Measurements from ENCODE around the gene EXOC4.

The EXOC4 gene

DNA sequence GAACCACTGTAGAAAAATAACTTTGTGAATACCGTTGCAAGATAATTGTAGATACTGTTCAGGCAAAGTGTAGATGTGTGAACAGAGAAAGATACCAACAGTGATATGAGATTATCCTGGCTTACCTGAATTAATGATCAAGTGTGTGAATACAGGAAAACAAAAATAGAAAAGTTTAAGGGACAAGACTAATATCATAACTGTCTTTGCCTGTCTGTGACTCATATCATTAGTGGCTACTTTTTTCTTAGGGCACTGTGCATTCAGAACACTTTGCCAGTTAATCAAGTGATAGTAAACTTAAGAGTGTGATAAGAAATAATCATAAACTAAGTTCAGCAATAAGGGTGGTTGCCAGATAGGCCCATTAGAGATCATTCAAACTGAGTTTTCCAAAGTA, 551.2 kb downstream of the EXOC4 start:
- H3K27me3 ChIP-seq (ENCODE audit: control insufficient read depth, insufficient read depth, low read length, poor library complexity, severe bottlenecking) = no peaks in the 10 kb centered on the region
- no peak overlapping the region for H3K4me3 ChIP-seq (ENCODE audit: insufficient read depth, low read depth, low read length)
- H3K9me3 ChIP-seq (ENCODE audit: control insufficient read depth, low read length) = no peaks in the 10 kb centered on the region
- 93 to 98% methylated on average over 1 of the region's 1 CpG for WGBS, 2 experiments
- no peaks in the 10 kb centered on the region for H3K36me3 ChIP-seq (ENCODE audit: control insufficient read depth, insufficient read depth, low read length)
- H3K27ac ChIP-seq (ENCODE audit: insufficient read depth, low read depth, low read length, poor library complexity, severe bottlenecking) = no peak overlapping the region
- no peaks in the 10 kb centered on the region for H3K4me1 ChIP-seq (ENCODE audit: control insufficient read depth, insufficient read depth, low read length)

- H3K9me3 ChIP-seq (ENCODE audit: control insufficient read depth, low read length) = no peaks in the 10 kb centered on the region
- WGBS, 2 experiments = 91 to 92% methylated on average over 2 of the region's 2 CpGs
- H3K36me3 ChIP-seq (ENCODE audit: control insufficient read depth, insufficient read depth, low read length) = no peaks in the 10 kb centered on the region
- no peak overlapping the region for H3K4me3 ChIP-seq (ENCODE audit: insufficient read depth, low read depth, low read length)
- H3K4me1 ChIP-seq (ENCODE audit: control insufficient read depth, insufficient read depth, low read length) = no peaks in the 10 kb centered on the region
- H3K27me3 ChIP-seq (ENCODE audit: control insufficient read depth, insufficient read depth, low read length, poor library complexity, severe bottlenecking) = no peaks in the 10 kb centered on the region
- H3K27ac ChIP-seq (ENCODE audit: insufficient read depth, low read depth, low read length, poor library complexity, severe bottlenecking) = no peak overlapping the region
Measured at GRCh38 chr7:133805426-133805825, 552.5 kb downstream of the EXOC4 start.

- Histone ChIP-seq H3K27me3 (ENCODE audit: control insufficient read depth, insufficient read depth, low read length, poor library complexity, severe bottlenecking) (no peaks in the 10 kb centered on the region), H3K9me3 (ENCODE audit: control insufficient read depth, low read length) (no peaks in the 10 kb centered on the region), H3K4me3 (ENCODE audit: insufficient read depth, low read depth, low read length) (no peak overlapping the region), H3K27ac (ENCODE audit: insufficient read depth, low read depth, low read length, poor library complexity, severe bottlenecking) (no peak overlapping the region), H3K4me1 (ENCODE audit: control insufficient read depth, insufficient read depth, low read length) (no peaks in the 10 kb centered on the region), H3K36me3 (ENCODE audit: control insufficient read depth, insufficient read depth, low read length) (no peaks in the 10 kb centered on the region)
- WGBS, 2 experiments = 95% methylated on average over 4 to 7 of the region's 7 CpGs
Measured at GRCh38 chr7:133807624-133808492, 555.0 kb downstream of the EXOC4 start.

DNA sequence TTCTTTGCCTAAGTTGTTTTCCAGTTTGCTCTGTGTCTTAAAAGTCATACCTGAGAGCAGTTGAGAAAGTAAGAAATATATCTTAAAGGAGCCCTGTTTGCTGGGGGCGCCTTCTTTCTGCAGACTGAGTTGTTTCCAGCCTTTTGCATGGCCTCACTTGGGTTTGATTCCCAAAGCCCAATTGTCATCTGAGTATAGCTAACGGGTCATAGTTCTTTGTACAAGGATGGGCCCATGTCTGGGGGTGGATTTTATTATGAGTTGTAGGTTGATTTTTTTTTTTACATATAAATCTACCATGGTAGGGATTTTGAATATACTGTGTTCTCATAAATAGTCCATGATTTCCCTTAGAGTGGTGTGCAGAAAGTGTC, 555.6 kb downstream of the EXOC4 start:
- no peak overlapping the region for H3K27ac ChIP-seq (ENCODE audit: insufficient read depth, low read depth, low read length, poor library complexity, severe bottlenecking)
- H3K36me3 ChIP-seq (ENCODE audit: control insufficient read depth, insufficient read depth, low read length) = no peaks in the 10 kb centered on the region
- H3K9me3 ChIP-seq (ENCODE audit: control insufficient read depth, low read length) = no peaks in the 10 kb centered on the region
- 93 to 96% methylated on average over 1 to 2 of the region's 2 CpGs for WGBS, 2 experiments
- H3K4me3 ChIP-seq (ENCODE audit: insufficient read depth, low read depth, low read length) = no peak overlapping the region
- no peaks in the 10 kb centered on the region for H3K4me1 ChIP-seq (ENCODE audit: control insufficient read depth, insufficient read depth, low read length)
- H3K27me3 ChIP-seq (ENCODE audit: control insufficient read depth, insufficient read depth, low read length, poor library complexity, severe bottlenecking) = no peaks in the 10 kb centered on the region

DNA sequence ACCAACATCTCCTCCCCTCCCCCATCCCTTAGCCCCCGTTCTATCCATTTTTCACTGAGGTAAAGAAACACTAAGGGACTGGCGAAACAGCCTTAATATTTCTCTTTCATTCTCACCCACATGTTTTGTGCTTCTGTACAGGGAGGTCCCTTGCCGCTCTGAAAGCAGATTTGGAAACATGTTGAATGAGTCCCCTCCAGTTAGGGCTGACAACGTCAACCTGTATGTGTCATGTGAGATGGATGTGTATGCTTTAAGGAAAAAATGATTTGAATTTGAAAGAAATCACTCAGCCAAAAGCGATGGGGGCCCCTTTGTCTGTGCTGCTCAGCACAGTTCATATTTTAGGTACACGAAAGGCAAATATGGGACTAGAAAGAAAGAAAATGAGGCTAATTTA, 560.0 kb downstream of the EXOC4 start:
- Histone ChIP-seq H3K36me3 (ENCODE audit: control insufficient read depth, insufficient read depth, low read length) (no peaks in the 10 kb centered on the region), H3K9me3 (ENCODE audit: control insufficient read depth, low read length) (no peaks in the 10 kb centered on the region), H3K4me1 (ENCODE audit: control insufficient read depth, insufficient read depth, low read length) (no peaks in the 10 kb centered on the region), H3K27me3 (ENCODE audit: control insufficient read depth, insufficient read depth, low read length, poor library complexity, severe bottlenecking) (no peaks in the 10 kb centered on the region), H3K27ac (ENCODE audit: insufficient read depth, low read depth, low read length, poor library complexity, severe bottlenecking) (no peak overlapping the region), H3K4me3 (ENCODE audit: insufficient read depth, low read depth, low read length) (no peak overlapping the region)
- 91 to 93% methylated on average over 6 of the region's 6 CpGs for WGBS, 2 experiments

DNA sequence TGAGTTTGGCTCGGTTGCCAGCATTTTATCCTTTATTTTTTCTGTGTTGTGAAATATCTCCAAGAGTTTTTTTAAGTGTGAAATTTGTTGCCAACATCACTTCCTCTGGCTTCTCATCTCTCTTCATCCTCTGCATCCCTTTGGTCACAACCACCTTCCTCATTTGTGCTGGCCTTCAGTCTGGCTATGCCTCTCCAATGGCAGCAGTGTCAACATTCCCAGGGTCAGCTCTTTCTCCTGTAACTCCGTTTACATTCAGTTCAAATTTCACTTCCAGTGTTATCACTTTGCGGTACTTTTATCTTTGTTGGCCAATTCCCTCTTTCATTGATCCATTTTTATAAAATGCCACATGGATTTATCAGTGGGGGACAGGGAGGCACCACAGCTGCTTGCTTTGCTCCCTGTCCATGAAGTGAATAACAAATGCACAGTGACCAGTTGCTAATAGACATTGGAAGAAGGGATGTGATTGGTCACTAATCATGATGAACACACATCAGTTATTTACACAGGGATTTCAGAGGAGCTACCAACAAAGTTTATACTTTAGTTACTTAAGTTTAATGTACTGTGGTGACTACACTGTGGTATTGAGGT, 562.8 kb downstream of the EXOC4 start:
- Histone ChIP-seq H3K36me3 (ENCODE audit: control insufficient read depth, insufficient read depth, low read length) (no peaks in the 10 kb centered on the region), H3K4me3 (ENCODE audit: insufficient read depth, low read depth, low read length) (no peak overlapping the region), H3K9me3 (ENCODE audit: control insufficient read depth, low read length) (no peaks in the 10 kb centered on the region), H3K27ac (ENCODE audit: insufficient read depth, low read depth, low read length, poor library complexity, severe bottlenecking) (no peak overlapping the region), H3K27me3 (ENCODE audit: control insufficient read depth, insufficient read depth, low read length, poor library complexity, severe bottlenecking) (no peaks in the 10 kb centered on the region), H3K4me1 (ENCODE audit: control insufficient read depth, insufficient read depth, low read length) (no peaks in the 10 kb centered on the region)
- 89 to 93% methylated on average over 3 of the region's 3 CpGs for WGBS, 2 experiments

GRCh38 chr7:133819695-133820094, 566.8 kb downstream of the EXOC4 start:
- Histone ChIP-seq H3K4me1 (ENCODE audit: control insufficient read depth, insufficient read depth, low read length) (no peaks in the 10 kb centered on the region), H3K9me3 (ENCODE audit: control insufficient read depth, low read length) (no peaks in the 10 kb centered on the region), H3K4me3 (ENCODE audit: insufficient read depth, low read depth, low read length) (no peak overlapping the region), H3K27ac (ENCODE audit: insufficient read depth, low read depth, low read length, poor library complexity, severe bottlenecking) (no peak overlapping the region), H3K27me3 (ENCODE audit: control insufficient read depth, insufficient read depth, low read length, poor library complexity, severe bottlenecking) (no peaks in the 10 kb centered on the region), H3K36me3 (ENCODE audit: control insufficient read depth, insufficient read depth, low read length) (no peaks in the 10 kb centered on the region)
- 96 to 98% methylated on average over 2 to 3 of the region's 3 CpGs for WGBS, 2 experiments

- Histone ChIP-seq H3K27me3 (ENCODE audit: control insufficient read depth, insufficient read depth, low read length, poor library complexity, severe bottlenecking) (no peaks in the 10 kb centered on the region), H3K36me3 (ENCODE audit: control insufficient read depth, insufficient read depth, low read length) (no peaks in the 10 kb centered on the region), H3K27ac (ENCODE audit: insufficient read depth, low read depth, low read length, poor library complexity, severe bottlenecking) (no peak overlapping the region), H3K4me3 (ENCODE audit: insufficient read depth, low read depth, low read length) (no peak overlapping the region), H3K9me3 (ENCODE audit: control insufficient read depth, low read length) (no peaks in the 10 kb centered on the region), H3K4me1 (ENCODE audit: control insufficient read depth, insufficient read depth, low read length) (no peaks in the 10 kb centered on the region)
- 91 to 95% methylated on average over 3 to 4 of the region's 4 CpGs for WGBS, 2 experiments
Measured at GRCh38 chr7:133820584-133820983, 567.7 kb downstream of the EXOC4 start.

GRCh38 chr7:133821171-133821570, 568.3 kb downstream of the EXOC4 start:
- 97 to 99% methylated on average over 2 of the region's 2 CpGs for WGBS, 2 experiments

DNA sequence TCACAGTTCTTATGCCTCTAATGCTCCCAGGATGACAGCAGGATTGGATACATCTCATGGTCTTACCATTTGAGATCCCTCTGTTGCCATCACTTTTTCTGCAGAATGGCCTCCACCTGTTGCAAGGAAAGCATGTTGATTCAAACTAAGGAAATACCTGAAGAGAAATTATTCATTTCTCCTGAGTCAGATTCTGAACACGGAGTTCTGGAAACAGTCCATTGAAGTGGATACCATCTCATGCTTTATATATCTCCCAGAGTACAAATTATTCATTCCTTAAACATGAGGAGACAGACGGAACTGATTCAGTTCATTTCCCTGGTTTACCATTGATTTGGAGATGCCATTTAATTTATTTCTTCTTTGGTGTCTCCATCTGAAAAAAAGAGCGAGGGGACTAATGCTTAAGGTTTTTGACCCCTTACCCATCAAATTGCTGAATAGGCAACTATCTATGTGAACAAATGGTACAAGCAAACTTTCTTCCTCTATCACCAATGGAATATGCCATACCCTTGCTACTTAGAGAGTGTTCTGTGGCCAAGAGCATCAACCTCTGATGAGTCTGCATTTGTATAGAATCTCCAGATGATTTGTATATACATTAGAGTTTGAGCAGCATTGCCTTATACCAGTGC, 569.2 kb downstream of the EXOC4 start:
- no peak overlapping the region for H3K4me3 ChIP-seq (ENCODE audit: insufficient read depth, low read depth, low read length)
- WGBS, 2 experiments = 75 to 77% methylated on average over 3 of the region's 3 CpGs

More at GRCh38 chr7:133821171-133821570, 568.3 kb downstream of the EXOC4 start:
- Histone ChIP-seq H3K4me1 (ENCODE audit: control insufficient read depth, insufficient read depth, low read length) (no peaks in the 10 kb centered on the region), H3K27ac (ENCODE audit: insufficient read depth, low read depth, low read length, poor library complexity, severe bottlenecking) (no peak overlapping the region), H3K4me3 (ENCODE audit: insufficient read depth, low read depth, low read length) (no peak overlapping the region), H3K27me3 (ENCODE audit: control insufficient read depth, insufficient read depth, low read length, poor library complexity, severe bottlenecking) (no peaks in the 10 kb centered on the region), H3K9me3 (ENCODE audit: control insufficient read depth, low read length) (no peaks in the 10 kb centered on the region), H3K36me3 (ENCODE audit: control insufficient read depth, insufficient read depth, low read length) (no peaks in the 10 kb centered on the region)

More for the DNA sequence above, 569.2 kb downstream of the EXOC4 start:
- no peak overlapping the region for H3K27ac ChIP-seq (ENCODE audit: insufficient read depth, low read depth, low read length, poor library complexity, severe bottlenecking)
- no peaks in the 10 kb centered on the region for H3K27me3 ChIP-seq (ENCODE audit: control insufficient read depth, insufficient read depth, low read length, poor library complexity, severe bottlenecking)
- no peaks in the 10 kb centered on the region for H3K36me3 ChIP-seq (ENCODE audit: control insufficient read depth, insufficient read depth, low read length)
- no peaks in the 10 kb centered on the region for H3K9me3 ChIP-seq (ENCODE audit: control insufficient read depth, low read length)
- no peaks in the 10 kb centered on the region for H3K4me1 ChIP-seq (ENCODE audit: control insufficient read depth, insufficient read depth, low read length)
